Breast epithelium (tissue), 3 donors: ENCODE data around the gene TEAD4.

ENCODE experiments used
- CTCF ChIP-seq, 3 donors: fragments of 450-650 bp; IDR thresholded peaks; one replicate each; pipeline ENCODE4 v1.5.1; 2016 to 2017; ENCODE audit warnings: antibody characterized with exemption in 3 of 3, mild to moderate bottlenecking in 3 of 3, moderate library complexity in 3 of 3
- POLR2A ChIP-seq: fragments of 450-650 bp; IDR thresholded peaks from one replicate; pipeline ENCODE4 v1.6.1; 2016; ENCODE audit warnings: antibody characterized with exemption, mild to moderate bottlenecking, moderate library complexity
- POLR2AphosphoS5 ChIP-seq, 3 donors: sonication (generic); formaldehyde crosslinking; IDR thresholded peaks; one replicate each; pipeline ENCODE4 v1.6.1; 2017; ENCODE audit warnings: antibody characterized with exemption in 3 of 3

DNA sequence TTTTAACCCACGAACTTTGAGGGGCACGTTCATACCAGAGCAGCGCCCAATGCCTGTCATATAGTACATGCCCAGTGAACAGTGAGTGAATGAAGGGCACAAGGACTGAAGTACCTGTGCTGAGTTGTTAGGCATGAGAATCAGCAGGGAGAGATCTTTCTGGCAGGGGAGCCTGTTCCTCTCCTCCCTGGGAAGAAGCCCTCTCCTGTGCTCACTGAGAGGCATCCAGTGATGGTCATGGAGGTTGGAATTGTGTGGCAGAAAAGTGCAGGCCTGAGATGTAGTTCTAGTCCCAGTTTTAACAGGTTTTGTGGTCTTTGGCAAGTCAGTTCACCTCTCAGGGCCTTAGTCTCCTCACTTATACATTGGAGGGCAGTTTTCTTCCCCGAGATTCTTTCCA, 20.6 kb downstream of the TEAD4 start:
- no peak for TF ChIP-seq CTCF (IDR thresholded peaks at IDR 0.05)
- no peak for TF ChIP-seq POLR2AphosphoS5 (IDR thresholded peaks at IDR 0.05)
- no peak for TF ChIP-seq POLR2A
